IPS-18c (cell line): Measurements from ENCODE around the gene CEACAM8.
"Not testable (repeated sequence)": the region's sequence is repeated elsewhere in the genome, so short reads cannot be mapped to it uniquely, and the experiment has no call there.

Source experiments
- H3K4me3 ChIP-seq: 2 replicates; pipeline ENCODE4 v1.7.0; 2013; ENCODE audit warnings: low read depth, mild to moderate bottlenecking, low read length, moderate library complexity; ENCODE audit not compliant: insufficient read depth
- H3K9me3 ChIP-seq: one replicate; pipeline ENCODE4 v1.6.1; 2013; ENCODE audit warnings: mild to moderate bottlenecking, low read length, moderate library complexity; ENCODE audit not compliant: control insufficient read depth, insufficient read depth

CEACAM8 gene

GRCh38 chr19:42589792-42590191 is 4.9 kb downstream of the CEACAM8 start:
- no peak overlapping the region for H3K4me3 ChIP-seq
- no peaks in the 10 kb centered on the region for H3K9me3 ChIP-seq

GRCh38 chr19:42584466-42584865 is 10.3 kb downstream of the CEACAM8 start:
- Histone ChIP-seq H3K9me3 (no peaks in the 10 kb centered on the region), H3K4me3 (no peak overlapping the region)

- peaks cover 2% of the 10 kb centered on the region for H3K9me3 ChIP-seq
- H3K4me3 ChIP-seq = no peak overlapping the region
These were observed 17.7 kb downstream of the CEACAM8 start for GRCh38 chr19:42577016-42577415.

GRCh38 chr19:42576241-42576640 is 18.5 kb downstream of the CEACAM8 start:
- H3K9me3 ChIP-seq = peaks cover 2% of the 10 kb centered on the region

GRCh38 chr19:42573642-42574041 is 21.1 kb downstream of the CEACAM8 start:
- no peak overlapping the region for H3K4me3 ChIP-seq

More at GRCh38 chr19:42576241-42576640, 18.5 kb downstream of the CEACAM8 start:
- no peak overlapping the region for H3K4me3 ChIP-seq

GRCh38 chr19:42571116-42571515 is 23.6 kb downstream of the CEACAM8 start:
- H3K9me3 ChIP-seq = no peaks in the 10 kb centered on the region
- no peak overlapping the region for H3K4me3 ChIP-seq

More at GRCh38 chr19:42573642-42574041, 21.1 kb downstream of the CEACAM8 start:
- peaks cover 2% of the 10 kb centered on the region for H3K9me3 ChIP-seq

- H3K4me3 ChIP-seq = no peak overlapping the region
These were observed 25.5 kb downstream of the CEACAM8 start for GRCh38 chr19:42569193-42569592.

GRCh38 chr19:42568006-42568405 is 26.7 kb downstream of the CEACAM8 start:
- Histone ChIP-seq H3K4me3 (no peak overlapping the region), H3K9me3 (no peaks in the 10 kb centered on the region)

More at GRCh38 chr19:42569193-42569592, 25.5 kb downstream of the CEACAM8 start:
- H3K9me3 ChIP-seq = no peaks in the 10 kb centered on the region

GRCh38 chr19:42567567-42567966 is 27.2 kb downstream of the CEACAM8 start:
- H3K4me3 ChIP-seq = no peak overlapping the region
- no peaks in the 10 kb centered on the region for H3K9me3 ChIP-seq

- Histone ChIP-seq H3K9me3 (no peaks in the 10 kb centered on the region), H3K4me3 (no peak overlapping the region)
These were observed 31.1 kb downstream of the CEACAM8 start for GRCh38 chr19:42563352-42564210.

- Histone ChIP-seq H3K9me3 (no peaks in the 10 kb centered on the region), H3K4me3 (no peak overlapping the region)
These were observed 33.2 kb downstream of the CEACAM8 start for GRCh38 chr19:42561512-42561911.

GRCh38 chr19:42560731-42561130 is 34.0 kb downstream of the CEACAM8 start:
- Histone ChIP-seq H3K9me3 (no peaks in the 10 kb centered on the region), H3K4me3 (no peak overlapping the region)

GRCh38 chr19:42558450-42559150 is 36.1 kb downstream of the CEACAM8 start:
- Histone ChIP-seq H3K9me3 (no peaks in the 10 kb centered on the region), H3K4me3 (no peak overlapping the region)

- H3K9me3 ChIP-seq, H3K4me3 ChIP-seq: not testable (repeated sequence)
These were observed 37.3 kb downstream of the CEACAM8 start for GRCh38 chr19:42557386-42557871.

GRCh38 chr19:42555801-42556200 is 38.9 kb downstream of the CEACAM8 start:
- Histone ChIP-seq H3K9me3 (peaks cover 2% of the 10 kb centered on the region), H3K4me3 (no peak overlapping the region)

GRCh38 chr19:42555317-42555716 is 39.4 kb downstream of the CEACAM8 start:
- peaks cover 4% of the 10 kb centered on the region for H3K9me3 ChIP-seq
- H3K4me3 ChIP-seq = no peak overlapping the region

- H3K9me3 ChIP-seq = peaks cover 8% of the 10 kb centered on the region
- H3K4me3 ChIP-seq = no peak overlapping the region
These were observed 40.6 kb downstream of the CEACAM8 start for GRCh38 chr19:42554046-42554575.
